ENCODE results near the gene B3GALT4.

B3GALT4 gene

GRCh38 chr6:33289784-33290315 lies 12.9 kb downstream of the B3GALT4 start:
- H2AFZ ChIP-seq (ENCODE audit: low read length): peak overlapping the region; percentile 95
- H3K27me3 ChIP-seq (replicated peaks; ENCODE audit: insufficient read depth, low read length): no peaks in the 10 kb centered on the region
- H3K4me3 ChIP-seq (ENCODE audit: low read length): peak overlapping the region; percentile 99
- peak overlapping the region; percentile 91 for H3K9ac ChIP-seq (ENCODE audit: low read length)
- peaks cover 20% of the 10 kb centered on the region; the same call in 1 of the 2 replicates for H3K4me1 ChIP-seq (ENCODE audit: low read length)
- no peaks in the 10 kb centered on the region for H4K20me1 ChIP-seq (ENCODE audit: insufficient read depth, low read length)
- no peaks in the 10 kb centered on the region for H3K9me2 ChIP-seq (replicated peaks; ENCODE audit: insufficient read depth, low read length)
- TF ChIP-seq EZH2phosphoT487 (IDR thresholded peaks at IDR 0.05; ENCODE audit: low read length): no peak
- no peak for TF ChIP-seq EZH2 (optimal IDR thresholded peaks at IDR 0.05; ENCODE audit: low read depth, low read length)
- TF ChIP-seq, protein P1, sequence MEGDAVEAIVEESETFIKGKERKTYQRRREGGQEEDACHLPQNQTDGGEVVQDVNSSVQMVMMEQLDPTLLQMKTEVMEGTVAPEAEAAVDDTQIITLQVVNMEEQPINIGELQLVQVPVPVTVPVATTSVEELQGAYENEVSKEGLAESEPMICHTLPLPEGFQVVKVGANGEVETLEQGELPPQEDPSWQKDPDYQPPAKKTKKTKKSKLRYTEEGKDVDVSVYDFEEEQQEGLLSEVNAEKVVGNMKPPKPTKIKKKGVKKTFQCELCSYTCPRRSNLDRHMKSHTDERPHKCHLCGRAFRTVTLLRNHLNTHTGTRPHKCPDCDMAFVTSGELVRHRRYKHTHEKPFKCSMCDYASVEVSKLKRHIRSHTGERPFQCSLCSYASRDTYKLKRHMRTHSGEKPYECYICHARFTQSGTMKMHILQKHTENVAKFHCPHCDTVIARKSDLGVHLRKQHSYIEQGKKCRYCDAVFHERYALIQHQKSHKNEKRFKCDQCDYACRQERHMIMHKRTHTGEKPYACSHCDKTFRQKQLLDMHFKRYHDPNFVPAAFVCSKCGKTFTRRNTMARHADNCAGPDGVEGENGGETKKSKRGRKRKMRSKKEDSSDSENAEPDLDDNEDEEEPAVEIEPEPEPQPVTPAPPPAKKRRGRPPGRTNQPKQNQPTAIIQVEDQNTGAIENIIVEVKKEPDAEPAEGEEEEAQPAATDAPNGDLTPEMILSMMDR (IDR thresholded peaks at IDR 0.05; ENCODE audit: low read length): no peak
- peak overlapping the region; percentile 89 for H3K4me2 ChIP-seq (ENCODE audit: low read depth, low read length)
- no peaks in the 10 kb centered on the region; the same call in 1 of the 2 replicates for H3F3A ChIP-seq (ENCODE audit: insufficient read depth, low read length)
- H3K79me2 ChIP-seq (ENCODE audit: low read length): peaks cover 52% of the 10 kb centered on the region
- peak overlapping the region; percentile 16; the same call in 1 of the 2 replicates for H3K27ac ChIP-seq (ENCODE audit: low read length)
- 0 out of 2 replicates have a peak, but pooled peaks cover 6% of the 10 kb centered on the region for H3K36me3 ChIP-seq (replicated peaks; ENCODE audit: insufficient read depth, low read length)
- H3K9me3 ChIP-seq (replicated peaks; ENCODE audit: insufficient read depth, low read length): no peaks in the 10 kb centered on the region
- no peak for DNase-seq

- Histone ChIP-seq H3K4me3 (ENCODE audit: low read length) (peak overlapping the region; percentile 99), H3K9me3 (replicated peaks; ENCODE audit: insufficient read depth, low read length) (no peaks in the 10 kb centered on the region), H3K9ac (ENCODE audit: low read length) (peak overlapping the region; percentile 91; the same call in 1 of the 2 replicates), H3K4me2 (ENCODE audit: low read depth, low read length) (peak overlapping the region; percentile 89), H3F3A (ENCODE audit: insufficient read depth, low read length) (no peaks in the 10 kb centered on the region; the same call in 1 of the 2 replicates), H3K9me2 (replicated peaks; ENCODE audit: insufficient read depth, low read length) (no peaks in the 10 kb centered on the region), H3K27me3 (replicated peaks; ENCODE audit: insufficient read depth, low read length) (no peaks in the 10 kb centered on the region), H3K27ac (ENCODE audit: low read length) (no peak overlapping the region), H3K36me3 (replicated peaks; ENCODE audit: insufficient read depth, low read length) (0 out of 2 replicates have a peak, but pooled peaks cover 6% of the 10 kb centered on the region), H4K20me1 (ENCODE audit: insufficient read depth, low read length) (no peaks in the 10 kb centered on the region), H3K4me1 (ENCODE audit: low read length) (peaks cover 20% of the 10 kb centered on the region; the same call in 1 of the 2 replicates), H3K79me2 (ENCODE audit: low read length) (peaks cover 52% of the 10 kb centered on the region), H2AFZ (ENCODE audit: low read length) (no peak overlapping the region)
- DNase-seq: no peak
- TF ChIP-seq EZH2phosphoT487 (IDR thresholded peaks at IDR 0.05; ENCODE audit: low read length) (no peak), EZH2 (optimal IDR thresholded peaks at IDR 0.05; ENCODE audit: low read depth, low read length) (no peak)
- TF ChIP-seq, protein P1 (IDR thresholded peaks at IDR 0.05; ENCODE audit: low read length): no peak
These were observed 13.5 kb downstream of the B3GALT4 start for GRCh38 chr6:33290459-33290858.

GRCh38 chr6:33292996-33293682 lies 16.2 kb downstream of the B3GALT4 start:
- H3K9me2 ChIP-seq (replicated peaks; ENCODE audit: insufficient read depth, low read length): no peaks in the 10 kb centered on the region
- H3K27ac ChIP-seq (ENCODE audit: low read length): no peak overlapping the region
- H3K36me3 ChIP-seq (replicated peaks; ENCODE audit: insufficient read depth, low read length): no peaks in the 10 kb centered on the region
- no peak overlapping the region for H3K4me2 ChIP-seq (ENCODE audit: low read depth, low read length)
- H3K4me3 ChIP-seq (ENCODE audit: low read length): no peak overlapping the region
- no peak for DNase-seq
- H3K27me3 ChIP-seq (replicated peaks; ENCODE audit: insufficient read depth, low read length): no peaks in the 10 kb centered on the region
- peaks cover 2% of the 10 kb centered on the region for H3F3A ChIP-seq (ENCODE audit: insufficient read depth, low read length)
- H3K4me1 ChIP-seq (ENCODE audit: low read length): peaks cover 17% of the 10 kb centered on the region
- H4K20me1 ChIP-seq (ENCODE audit: insufficient read depth, low read length): no peaks in the 10 kb centered on the region
- peaks cover 45% of the 10 kb centered on the region for H3K79me2 ChIP-seq (ENCODE audit: low read length)
- H3K9ac ChIP-seq (ENCODE audit: low read length): no peak overlapping the region
- no peak overlapping the region for H2AFZ ChIP-seq (ENCODE audit: low read length)
- no peak for TF ChIP-seq EZH2 (optimal IDR thresholded peaks at IDR 0.05; ENCODE audit: low read depth, low read length)
- TF ChIP-seq, protein P1 (IDR thresholded peaks at IDR 0.05; ENCODE audit: low read length): no peak
- TF ChIP-seq EZH2phosphoT487 (IDR thresholded peaks at IDR 0.05; ENCODE audit: low read length): no peak
- no peaks in the 10 kb centered on the region for H3K9me3 ChIP-seq (replicated peaks; ENCODE audit: insufficient read depth, low read length)
